Panc1 (cell line): ENCODE data around the gene INO80C. TPM values are rescaled to one million over a fixed set of nuclear protein-coding genes. Genes with fewer than 3 reads are reported as not detected.

Experiments used
- ATAC-seq: fragments of 200-7000 bp; cut with Tn5 transposase; 2 replicates; pipeline ENCODE4 v1.9.1; 2020; ENCODE audit warnings: mild to moderate bottlenecking, moderate library complexity
- BruUV-seq: library from RNA; stranded (reverse); fragments of 400-500 nt; replicated peaks from 2 replicates; lab custom pipeline; 2021; lab: Mats Ljungman, UMichigan
- CTCF ChIA-PET: fragments of 300-600 bp; sonication (Branson Sonifier 250); formaldehyde crosslinking; loops from one replicate; lab custom pipeline; 2022; ENCODE audit warnings: antibody characterized with exemption; lab: Charles Lee
- POLR2A ChIA-PET: fragments of 300-600 bp; sonication (Branson Sonifier 250); formaldehyde crosslinking; loops from one replicate; lab custom pipeline; 2022; ENCODE audit warnings: antibody characterized with exemption; lab: Charles Lee
- DNase-seq: peaks from one replicate; pipeline ENCODE4 v3.0.0-alpha.2; 2010; ENCODE audit warnings: low read depth, low spot score
- H3K27ac ChIP-seq: 2 replicates; pipeline ENCODE4 v1.5.1; 2011; ENCODE audit warnings: mild to moderate bottlenecking, low read length, inconsistent platforms
- H3K27me3 ChIP-seq: fragments of 200-500 bp; sonication (Bioruptor generic); 2 replicates; pipeline ENCODE4 v1.6.0; 2014; ENCODE audit warnings: low read length, inconsistent platforms; ENCODE audit not compliant: control insufficient read depth, insufficient read depth
- H3K36me3 ChIP-seq: fragments of 200-500 bp; sonication (Bioruptor generic); 2 replicates; pipeline ENCODE4 v1.5.1; 2014; ENCODE audit warnings: inconsistent platforms, mild to moderate bottlenecking, low read length, moderate library complexity; ENCODE audit not compliant: control insufficient read depth, insufficient read depth
- H3K4me1 ChIP-seq: 2 replicates; pipeline ENCODE4 v1.5.1; 2011; ENCODE audit warnings: inconsistent platforms, mild to moderate bottlenecking, low read length, moderate library complexity; ENCODE audit not compliant: control insufficient read depth, insufficient read depth
- H3K4me3 ChIP-seq, 2 experiments: 2 replicates each; pipeline ENCODE4 v1.5.1; 2011 to 2012; ENCODE audit warnings: low read depth in 2 of 2, low read length in 2 of 2, mild to moderate bottlenecking in 2 of 2, inconsistent platforms in 1 of 2, moderate library complexity in 1 of 2
- H3K9me3 ChIP-seq: fragments of 200-500 bp; sonication (Bioruptor generic); 2 replicates; pipeline ENCODE4 v1.5.1; 2014; ENCODE audit warnings: low read depth, mild to moderate bottlenecking, inconsistent platforms, low read length, moderate library complexity; ENCODE audit not compliant: control insufficient read depth, insufficient read depth
- CTCF ChIP-seq: fragments of 450-650 bp; IDR thresholded peaks from 2 replicates; pipeline ENCODE4 v1.5.1; 2017; ENCODE audit warnings: mild to moderate bottlenecking
- POLR2AphosphoS5 ChIP-seq: IDR thresholded peaks from 2 replicates; pipeline ENCODE4 v1.6.1; 2012; ENCODE audit warnings: mild to moderate bottlenecking, low read depth, low read length, moderate library complexity
- REST ChIP-seq, 2 experiments: IDR thresholded peaks; 2 replicates each; pipeline ENCODE4 v1.6.1; 2011 to 2012; ENCODE audit warnings: low read depth in 2 of 2, control low read depth in 1 of 2, low read length in 1 of 2, mild to moderate bottlenecking in 1 of 2, moderate library complexity in 1 of 2; ENCODE audit not compliant: insufficient read depth in 1 of 2
- SIN3A ChIP-seq: IDR thresholded peaks from 2 replicates; pipeline ENCODE4 v1.6.1; 2012; ENCODE audit warnings: low read depth, mild to moderate bottlenecking, low read length, moderate library complexity, borderline replicate concordance; ENCODE audit not compliant: insufficient read depth
- TCF7L2 ChIP-seq: IDR thresholded peaks from 2 replicates; pipeline ENCODE4 v1.6.1; 2011; ENCODE audit warnings: mild to moderate bottlenecking, low read depth, low read length, inconsistent platforms
- in situ Hi-C: cut with HindIII; loops from 2 replicates; pipeline ENCODE4 v1.10.0; 2016; ENCODE audit warnings: low sequenced_read_pairs, low pct_unique_long_range_greater_than_20kb
- intact Hi-C: fragments of 100-400 bp; cut with micrococcal nuclease; formaldehyde crosslinking; loops from one replicate; pipeline ENCODE4 v1.10.0; 2022; ENCODE audit not compliant: unreplicated experiment
- total RNA-seq: library from RNA; stranded (reverse); gene quantifications from one replicate; pipeline ENCODE4 v1.2.1, GENCODE V29; 2021; ENCODE audit not compliant: unreplicated experiment

The INO80C gene
- total RNA-seq, 1 experiment from 2014 or later, result 25.8 TPM

GRCh38 chr18:35464831-35465279 is 32.9 kb downstream of the INO80C start:
- Histone ChIP-seq H3K36me3 (no peaks in the 10 kb centered on the region), H3K4me3 (no peak overlapping the region), H3K4me1 (peaks cover 26% of the 10 kb centered on the region), H3K27ac (no peak overlapping the region), H3K9me3 (no peaks in the 10 kb centered on the region), H3K27me3 (no peaks in the 10 kb centered on the region)
- in situ Hi-C loops (no loop called here), intact Hi-C loops (no loop called here)
- DNase-seq, result no peak
- ATAC-seq, result no peak
- TF ChIP-seq POLR2AphosphoS5, result no peak
- no peak for TF ChIP-seq REST (IDR thresholded peaks at IDR 0.05; ENCODE audit: insufficient read depth in 1 of 2, low read depth in 2 of 2, low read length in 1 of 2)
- TF ChIP-seq SIN3A, result no peak
- no peak for TF ChIP-seq CTCF
- no peak for TF ChIP-seq TCF7L2
- no TSS peak for BruUV-seq
- ChIA-PET POLR2A (no interaction called here), CTCF (no interaction called here)

GRCh38 chr18:35463827-35464226 is 33.9 kb downstream of the INO80C start:
- intact Hi-C loops, result no loop called here

More at GRCh38 chr18:35463827-35464226, 33.9 kb downstream of the INO80C start:
- in situ Hi-C loops, result no loop called here
- Histone ChIP-seq H3K4me1 (peaks cover 31% of the 10 kb centered on the region), H3K27ac (peak overlapping the region; percentile 63; the same call in 1 of the 2 replicates), H3K9me3 (no peaks in the 10 kb centered on the region), H3K4me3 (no peak overlapping the region), H3K36me3 (no peaks in the 10 kb centered on the region), H3K27me3 (no peaks in the 10 kb centered on the region)
- no peak for TF ChIP-seq POLR2AphosphoS5
- TF ChIP-seq REST (IDR thresholded peaks at IDR 0.05; ENCODE audit: insufficient read depth in 1 of 2, low read depth in 2 of 2, low read length in 1 of 2), result no peak
- TF ChIP-seq TCF7L2, result no peak
- TF ChIP-seq SIN3A, result no peak
- no peak for TF ChIP-seq CTCF
- DNase-seq, result no peak
- no TSS peak for BruUV-seq
- ATAC-seq, result no peak
- ChIA-PET POLR2A (no interaction called here), CTCF (no interaction called here)
